GM19035 (cell line): ENCODE results near the gene BNC2.

ENCODE experiments used
- ATAC-seq: cut with Tn5 transposase; IDR thresholded peaks from one replicate; pipeline ENCODE4 v1.9.1; 2021; ENCODE audit not compliant: unreplicated experiment

BNC2 gene

DNA sequence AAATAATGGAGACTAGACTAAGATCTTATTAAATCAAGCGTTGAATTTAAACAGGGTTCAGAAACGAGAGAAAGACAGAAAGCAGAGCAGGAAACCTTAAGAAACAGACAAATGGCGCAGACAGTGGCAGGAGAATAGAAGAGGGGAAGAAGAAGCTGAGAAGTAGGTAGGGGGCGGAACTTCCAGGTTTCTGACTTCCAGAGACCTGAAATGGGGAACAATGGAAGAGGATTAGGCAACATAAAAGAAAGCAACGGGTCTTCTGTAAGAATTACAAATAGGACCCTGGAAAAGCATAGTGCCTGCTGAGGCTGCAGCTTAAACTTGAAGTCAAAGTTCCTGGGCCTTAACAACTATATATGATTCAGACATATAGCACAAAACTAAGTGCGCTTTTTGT is 101.7 kb downstream of the BNC2 start:
- ATAC-seq, result no peak

GRCh38 chr9:16767366-16767765 is 103.1 kb downstream of the BNC2 start:
- ATAC-seq, result no peak

GRCh38 chr9:16763946-16764345 is 106.5 kb downstream of the BNC2 start:
- no peak for ATAC-seq

GRCh38 chr9:16755467-16756160 is 114.9 kb downstream of the BNC2 start:
- no peak for ATAC-seq

DNA sequence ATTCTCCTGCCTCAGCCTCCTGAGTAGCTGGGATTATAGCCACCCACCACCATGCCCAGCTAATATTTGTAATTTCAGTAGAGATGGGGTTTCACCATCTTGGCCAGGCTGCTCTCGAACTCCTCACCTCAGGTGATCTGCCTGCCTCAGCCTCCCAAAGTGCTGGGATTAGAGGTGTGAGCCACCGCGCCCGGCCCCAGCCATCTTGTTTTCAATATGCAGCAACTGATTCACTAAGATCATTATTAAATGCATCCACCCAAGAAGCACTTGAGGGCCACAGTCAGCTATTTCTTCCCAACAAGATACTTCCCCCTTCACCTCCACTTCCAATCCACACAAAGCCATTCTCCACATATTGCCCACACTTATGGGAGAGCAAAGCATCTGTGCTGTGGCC is 115.8 kb downstream of the BNC2 start:
- no peak for ATAC-seq

GRCh38 chr9:16753256-16753655 is 117.2 kb downstream of the BNC2 start:
- ATAC-seq, result no peak

GRCh38 chr9:16752601-16753000 is 117.9 kb downstream of the BNC2 start:
- ATAC-seq, result no peak

DNA sequence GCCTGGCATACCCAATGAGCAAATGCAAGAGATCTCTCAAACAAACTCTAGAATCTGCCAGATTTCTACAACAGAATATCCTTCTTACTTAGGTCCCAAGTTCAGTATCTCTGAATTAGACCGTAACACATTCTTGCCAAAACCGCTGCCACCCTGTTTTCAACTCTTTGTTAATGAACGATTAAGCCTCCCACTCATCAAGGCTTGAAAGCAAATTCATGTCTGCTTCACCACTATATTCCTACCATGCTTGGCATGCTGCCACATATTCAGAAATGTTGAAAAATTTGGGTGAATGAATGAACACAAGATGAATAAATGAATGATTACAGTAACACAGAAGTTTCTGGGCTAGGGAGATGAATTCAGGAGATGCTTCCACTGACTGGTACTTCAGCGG is 119.9 kb downstream of the BNC2 start:
- ATAC-seq, result no peak

- ATAC-seq, result no peak
These were observed 125.1 kb downstream of the BNC2 start for GRCh38 chr9:16745359-16745758.

- no peak for ATAC-seq
These were observed 126.1 kb downstream of the BNC2 start for GRCh38 chr9:16744394-16744793.

- no peak for ATAC-seq
These were observed 127.1 kb downstream of the BNC2 start for GRCh38 chr9:16743375-16743774.

DNA sequence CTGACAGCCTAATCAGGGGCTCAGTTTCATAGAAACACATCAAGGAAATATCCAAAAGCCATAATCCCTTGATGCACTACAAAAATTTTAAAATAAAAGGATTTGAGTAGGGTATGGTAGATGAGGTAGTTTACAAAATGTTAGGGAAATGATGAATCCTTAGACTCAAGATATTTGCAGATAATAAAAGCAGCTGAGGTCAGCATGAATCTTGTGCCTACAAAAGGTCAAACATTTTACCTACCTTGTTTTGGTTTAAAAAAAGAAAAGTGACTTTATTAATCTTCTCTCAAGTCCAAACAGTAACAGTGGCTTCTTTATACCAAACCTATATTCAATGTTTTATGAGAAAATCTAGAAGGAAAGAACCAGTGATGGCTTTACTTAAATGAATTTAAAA is 135.5 kb downstream of the BNC2 start:
- no peak for ATAC-seq

GRCh38 chr9:16732546-16732945 is 137.9 kb downstream of the BNC2 start:
- no peak for ATAC-seq

GRCh38 chr9:16730162-16730561 is 140.3 kb downstream of the BNC2 start:
- ATAC-seq, result no peak

DNA sequence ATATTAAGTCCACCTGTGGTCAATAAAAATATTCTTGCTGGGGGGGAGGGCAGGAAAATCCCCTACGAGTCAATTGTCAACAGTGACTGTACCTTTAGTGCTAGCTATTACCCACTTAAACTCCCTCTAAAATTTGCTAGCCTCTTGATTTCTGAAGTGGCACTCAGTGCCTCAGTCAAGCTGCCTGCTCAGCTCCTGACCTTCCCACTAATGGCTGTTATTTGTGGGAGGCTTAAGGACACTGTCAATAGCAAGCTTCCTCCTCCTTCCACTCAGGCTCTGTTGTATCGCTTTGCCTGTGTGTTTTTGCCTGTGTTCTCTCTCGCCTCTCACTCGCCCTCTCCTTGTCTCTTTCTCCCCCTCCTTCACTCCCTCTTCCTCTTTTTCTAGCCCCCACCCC is 140.8 kb downstream of the BNC2 start:
- no peak for ATAC-seq

DNA sequence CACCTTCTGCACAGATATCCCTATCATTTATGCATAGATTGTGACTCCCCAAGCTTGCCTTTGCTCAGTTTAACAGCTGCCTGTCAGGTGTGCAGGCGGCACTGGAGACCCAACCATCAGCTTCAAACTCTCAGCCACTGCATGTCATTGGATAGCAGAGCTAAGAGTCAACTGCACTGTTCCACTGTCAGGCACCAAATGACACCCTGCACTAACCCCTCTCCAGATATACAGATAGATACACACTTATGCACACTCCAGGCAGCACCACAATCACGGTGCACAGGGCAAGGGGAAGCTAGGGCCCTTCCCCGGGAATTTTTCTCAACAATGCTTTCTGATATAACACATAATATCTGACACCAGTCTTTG is 142.3 kb downstream of the BNC2 start:
- no peak for ATAC-seq

- no peak for ATAC-seq
These were observed 142.9 kb downstream of the BNC2 start for GRCh38 chr9:16727452-16728136.

GRCh38 chr9:16726718-16727451 is 143.6 kb downstream of the BNC2 start:
- ATAC-seq, result no peak

- ATAC-seq, result no peak
These were observed 144.4 kb downstream of the BNC2 start for GRCh38 chr9:16726029-16726428.

DNA sequence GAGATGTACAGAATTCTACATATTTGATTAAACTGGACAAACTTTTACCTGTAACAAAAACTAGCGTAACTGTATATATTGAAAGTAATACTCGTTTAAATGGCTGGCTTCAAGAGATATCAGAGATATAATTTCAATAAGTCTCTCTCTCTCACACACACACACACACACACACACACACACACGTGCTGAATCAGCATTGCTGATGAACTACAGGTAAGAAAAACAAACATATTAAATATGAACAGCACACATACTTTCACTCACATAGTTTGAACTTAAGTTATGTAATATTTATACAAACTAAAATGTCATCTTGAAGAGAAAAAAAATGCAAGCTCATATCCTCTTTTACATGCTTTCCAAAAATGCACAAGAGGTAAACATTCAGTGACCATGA is 145.4 kb downstream of the BNC2 start:
- ATAC-seq, result no peak

GRCh38 chr9:16721972-16722371 is 148.5 kb downstream of the BNC2 start:
- ATAC-seq, result no peak

DNA sequence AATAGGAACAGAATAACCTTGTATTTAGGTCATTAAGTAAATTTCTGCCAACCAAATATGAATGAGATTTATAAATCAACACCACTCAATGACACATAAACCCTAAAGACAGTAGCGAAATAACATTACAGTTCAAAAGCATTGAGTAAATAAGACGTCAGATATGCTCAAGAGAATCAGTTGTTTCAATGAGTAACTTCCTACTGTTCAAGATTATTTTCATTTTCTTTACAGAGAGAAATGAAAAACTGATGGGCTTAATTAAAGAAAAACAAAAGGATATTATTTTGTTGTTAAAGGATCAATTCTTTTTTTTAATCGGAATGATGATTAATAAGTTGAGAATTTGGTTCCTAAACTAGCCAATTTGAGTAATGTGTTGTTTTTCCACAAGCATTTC is 150.1 kb downstream of the BNC2 start:
- no peak for ATAC-seq
